HCT116 (cell line): ENCODE data around the gene TMOD1. TPM values are rescaled to one million over a fixed set of nuclear protein-coding genes. Genes with fewer than 3 reads are reported as not detected.

Source experiments
- ATAC-seq: fragments of 200-7000 bp; cut with Tn5 transposase; 2 replicates; pipeline ENCODE4 v1.9.1; 2020; ENCODE audit warnings: mild to moderate bottlenecking, moderate library complexity
- BruUV-seq: library from RNA; stranded (reverse); fragments of 400-500 nt; replicated peaks from 2 replicates; lab custom pipeline; 2021; lab: Mats Ljungman, UMichigan
- CTCF ChIA-PET: fragments of 300-600 bp; sonication (Branson Sonifier 250); formaldehyde crosslinking; loops from one replicate; lab custom pipeline; 2021; ENCODE audit warnings: antibody characterized with exemption; lab: Charles Lee
- POLR2A ChIA-PET: fragments of 300-600, 350-600 bp; sonication (Branson Sonifier 250); formaldehyde crosslinking; loops from one replicate; lab custom pipeline; 2021; ENCODE audit warnings: antibody characterized with exemption; lab: Charles Lee
- RAD21 ChIA-PET, 2 experiments: fragments of 300-600 bp; sonication (Branson Sonifier 250); formaldehyde crosslinking; loops; one replicate each; lab custom pipeline; 2023; ENCODE audit warnings: low total read pairs in 2 of 2; ENCODE audit not compliant: uncharacterized antibody in 2 of 2, unreplicated experiment in 2 of 2, low non-redundant PET in 1 of 2; lab: Charles Lee
- DNase-seq: peaks from one replicate; pipeline ENCODE4 v3.0.0-alpha.2; 2010; ENCODE audit warnings: low read depth, low spot score
- H2AFZ ChIP-seq: fragments of 200-600 bp; shearing (Covaris generic), sonication (generic); 2 replicates; pipeline ENCODE4 v1.6.1; 2017; ENCODE audit warnings: low read depth, mixed run types, mixed read lengths, antibody characterized with exemption, low read length; ENCODE audit not compliant: poor library complexity, severe bottlenecking
- H3K27ac ChIP-seq: 2 replicates; pipeline ENCODE4 v1.5.1; 2012; ENCODE audit warnings: low read depth, low read length
- H3K27me3 ChIP-seq: fragments of 200-600 bp; sonication (generic); 2 replicates; pipeline ENCODE4 v1.6.1; 2016; ENCODE audit warnings: mixed run types, low read length, mixed read lengths; ENCODE audit not compliant: insufficient read depth
- H3K36me3 ChIP-seq, 2 experiments: fragments of 200-500 bp in 1 of 2; fragments of 200-600 bp in 1 of 2; sonication (Bioruptor generic) in 1 of 2; sonication (generic) in 1 of 2; 2 replicates each; pipeline versions ENCODE4 v1.5.1 to v1.6.1; 2014 to 2016; ENCODE audit warnings: low read length in 2 of 2, inconsistent platforms in 1 of 2, mixed read lengths in 1 of 2, mixed run types in 1 of 2; ENCODE audit not compliant: insufficient read depth in 2 of 2, control insufficient read depth in 1 of 2
- H3K4me1 ChIP-seq, 2 experiments: fragments of 200-600 bp in 1 of 2; sonication (generic) in 1 of 2; 2 replicates each; pipeline versions ENCODE4 v1.5.1 to v1.6.1; 2012 to 2017; ENCODE audit warnings: low read length in 2 of 2, inconsistent platforms in 1 of 2, mild to moderate bottlenecking in 1 of 2, mixed read lengths in 1 of 2, mixed run types in 1 of 2, moderate library complexity in 1 of 2; ENCODE audit not compliant: insufficient read depth in 2 of 2, control insufficient read depth in 1 of 2
- H3K4me2 ChIP-seq: fragments of 200-600 bp; sonication (generic); 2 replicates; pipeline ENCODE4 v1.6.1; 2017; ENCODE audit warnings: mixed run types, low read length, mixed read lengths
- H3K4me3 ChIP-seq, 2 experiments: fragments of 200-600 bp in 1 of 2; sonication (generic) in 1 of 2; replicated peaks in 1 of 2; 2 replicates each; pipeline ENCODE4 v1.5.1; 2011 to 2016; ENCODE audit warnings: low read length in 2 of 2, control low read depth in 1 of 2, low read depth in 1 of 2, mild to moderate bottlenecking in 1 of 2, mixed read lengths in 1 of 2, mixed run types in 1 of 2
- H3K79me2 ChIP-seq: fragments of 200-600 bp; sonication (generic); 2 replicates; pipeline ENCODE4 v1.6.1; 2017; ENCODE audit warnings: mild to moderate bottlenecking, mixed run types, low read length, moderate library complexity, mixed read lengths; ENCODE audit not compliant: insufficient read depth
- H3K9ac ChIP-seq: fragments of 200-600 bp; sonication (generic); 2 replicates; pipeline ENCODE4 v1.6.1; 2016; ENCODE audit warnings: low read length, mixed read lengths
- H3K9me2 ChIP-seq: fragments of 200-600 bp; sonication (generic), shearing (Covaris generic); 2 replicates; pipeline ENCODE4 v1.6.1; 2017; ENCODE audit warnings: mixed run types, mild to moderate bottlenecking, moderate library complexity; ENCODE audit not compliant: insufficient read depth
- H3K9me3 ChIP-seq, 2 experiments: fragments of 200-500 bp in 1 of 2; fragments of 200-600 bp in 1 of 2; sonication (Bioruptor generic) in 1 of 2; sonication (generic) in 1 of 2; 2 replicates each; pipeline ENCODE4 v1.6.1; 2014 to 2017; ENCODE audit warnings: low read length in 2 of 2, mixed read lengths in 2 of 2, inconsistent platforms in 1 of 2, low read depth in 1 of 2, mild to moderate bottlenecking in 1 of 2, mixed run types in 1 of 2, moderate library complexity in 1 of 2; ENCODE audit not compliant: control insufficient read depth in 1 of 2, insufficient read depth in 1 of 2
- H4K20me1 ChIP-seq: fragments of 200-600 bp; sonication (generic), shearing (Covaris generic); 2 replicates; pipeline ENCODE4 v1.6.1; 2017; ENCODE audit warnings: mixed run types, mild to moderate bottlenecking, moderate library complexity; ENCODE audit not compliant: insufficient read depth
- ATF3 ChIP-seq: IDR thresholded peaks from 2 replicates; pipeline ENCODE4 v1.6.1; 2012
- CBX3 ChIP-seq: IDR thresholded peaks from 2 replicates; pipeline ENCODE4 v1.6.1; 2012; ENCODE audit warnings: low read depth
- CEBPB ChIP-seq: IDR thresholded peaks from 2 replicates; pipeline ENCODE4 v1.6.1; 2012; ENCODE audit warnings: low read depth
- EGR1 ChIP-seq: IDR thresholded peaks from 2 replicates; pipeline ENCODE4 v1.6.1; 2012; ENCODE audit warnings: low read depth
- ELF1 ChIP-seq: IDR thresholded peaks from 2 replicates; pipeline ENCODE4 v1.6.1; 2012; ENCODE audit warnings: low read depth, borderline replicate concordance
- EZH2 ChIP-seq: fragments of 200-600 bp; sonication (generic); IDR thresholded peaks from 2 replicates; pipeline ENCODE4 v1.6.1; 2017; ENCODE audit warnings: antibody characterized with exemption, mixed run types
- EZH2phosphoT487 ChIP-seq: fragments of 200-600 bp; IDR thresholded peaks from 2 replicates; pipeline ENCODE4 v1.6.1; 2018; ENCODE audit warnings: antibody characterized with exemption, borderline replicate concordance
- FOSL1 ChIP-seq: IDR thresholded peaks from 2 replicates; pipeline ENCODE4 v1.6.1; 2012; ENCODE audit warnings: low read depth
- JUND ChIP-seq: IDR thresholded peaks from 2 replicates; pipeline ENCODE4 v1.6.1; 2012
- RAD21 ChIP-seq: IDR thresholded peaks from 2 replicates; pipeline ENCODE4 v1.6.1; 2012; ENCODE audit warnings: low read depth, mild to moderate bottlenecking
- SIN3A ChIP-seq: IDR thresholded peaks from 2 replicates; pipeline ENCODE4 v1.6.1; 2012; ENCODE audit warnings: low read depth
- SP1 ChIP-seq: IDR thresholded peaks from 2 replicates; pipeline ENCODE4 v1.6.1; 2012; ENCODE audit warnings: low read depth
- TCF7L2 ChIP-seq: IDR thresholded peaks from 2 replicates; pipeline ENCODE4 v1.7.0; 2011; ENCODE audit warnings: borderline replicate concordance, inconsistent platforms; ENCODE audit not compliant: insufficient read depth, insufficient read length; ENCODE audit errors: extremely low read depth
- ZFX ChIP-seq: fragments of 450-650 bp; IDR thresholded peaks from 2 replicates; pipeline ENCODE4 v1.6.1; 2017
- ZNF274 ChIP-seq: fragments of 200-500 bp; sonication (Bioruptor generic); IDR thresholded peaks from 2 replicates; pipeline ENCODE4 v1.6.1; 2014; ENCODE audit warnings: mild to moderate bottlenecking, low read depth, low read length, inconsistent platforms
- intact Hi-C: fragments of 100-400 bp; cut with micrococcal nuclease; formaldehyde crosslinking; loops from 2 replicates; pipeline ENCODE4 v1.10.0; 2022
- total RNA-seq: library from RNA; stranded (reverse); gene quantifications from one replicate; pipeline ENCODE4 v1.2.1, GENCODE V29; 2021; ENCODE audit not compliant: unreplicated experiment
- TF ChIP-seq, protein P1 (sequence below): IDR thresholded peaks from 2 replicates; pipeline ENCODE4 v1.6.1; 2012; ENCODE audit warnings: low read depth

Gene TMOD1
- total RNA-seq, 1 experiment from 2014 or later: 4.4 TPM

DNA sequence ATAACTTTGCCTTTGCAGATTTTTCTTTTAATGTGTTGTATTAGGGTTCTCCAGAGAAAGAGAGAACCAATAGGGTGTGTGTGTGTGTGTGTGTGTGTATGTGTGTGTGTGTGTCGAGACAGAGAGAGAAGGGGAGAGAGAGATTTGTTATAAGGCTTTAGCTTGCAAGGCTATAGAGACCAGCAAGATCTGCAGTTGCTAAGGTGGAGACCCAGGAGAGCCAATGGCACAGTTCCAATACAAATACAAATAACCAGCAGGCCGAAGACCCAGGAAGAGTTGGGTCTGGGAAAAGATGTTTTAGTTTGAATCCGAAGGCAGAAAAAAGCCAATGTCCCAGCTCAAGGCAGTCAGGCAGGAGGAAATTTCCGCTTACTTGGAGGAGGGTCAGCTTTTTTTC lies 23.0 kb downstream of the TMOD1 start:
- no TSS peak for BruUV-seq

GRCh38 chr9:97525451-97525850 lies 24.0 kb downstream of the TMOD1 start:
- POLR2A ChIA-PET: no interaction called here
- peaks cover 3 to 6% of the 10 kb centered on the region in 2 experiments; a peak in 2 of 4 replicates for H3K4me1 ChIP-seq
- no peak overlapping the region for H3K27ac ChIP-seq
- no peaks in the 10 kb centered on the region for H3K9me3 ChIP-seq
- RAD21 ChIA-PET: no interaction called here
- no peaks in the 10 kb centered on the region for H3K9me2 ChIP-seq
- CTCF ChIA-PET: no interaction called here
- BruUV-seq: no TSS peak
- DNase-seq (no peak), ATAC-seq (no peak)
- intact Hi-C loops: no loop called here
- no peak overlapping the region for H3K4me3 ChIP-seq
- H2AFZ ChIP-seq: no peak overlapping the region
- no peaks in the 10 kb centered on the region for H3K27me3 ChIP-seq
- no peak overlapping the region for H3K4me2 ChIP-seq
- no peaks in the 10 kb centered on the region for H3K36me3 ChIP-seq
- no peak overlapping the region for H3K9ac ChIP-seq
- no peaks in the 10 kb centered on the region for H3K79me2 ChIP-seq
- H4K20me1 ChIP-seq: no peaks in the 10 kb centered on the region; the same call in 1 of the 2 replicates
- TF ChIP-seq EZH2 (no peak), TCF7L2 (no peak), EGR1 (no peak), ATF3 (no peak), CEBPB (no peak), RAD21 (no peak), FOSL1 (no peak), ZNF274 (no peak), ZFX (no peak), SP1 (no peak), EZH2phosphoT487 (no peak), SIN3A (no peak), CBX3 (no peak), JUND (no peak)
- TF ChIP-seq, protein P1, sequence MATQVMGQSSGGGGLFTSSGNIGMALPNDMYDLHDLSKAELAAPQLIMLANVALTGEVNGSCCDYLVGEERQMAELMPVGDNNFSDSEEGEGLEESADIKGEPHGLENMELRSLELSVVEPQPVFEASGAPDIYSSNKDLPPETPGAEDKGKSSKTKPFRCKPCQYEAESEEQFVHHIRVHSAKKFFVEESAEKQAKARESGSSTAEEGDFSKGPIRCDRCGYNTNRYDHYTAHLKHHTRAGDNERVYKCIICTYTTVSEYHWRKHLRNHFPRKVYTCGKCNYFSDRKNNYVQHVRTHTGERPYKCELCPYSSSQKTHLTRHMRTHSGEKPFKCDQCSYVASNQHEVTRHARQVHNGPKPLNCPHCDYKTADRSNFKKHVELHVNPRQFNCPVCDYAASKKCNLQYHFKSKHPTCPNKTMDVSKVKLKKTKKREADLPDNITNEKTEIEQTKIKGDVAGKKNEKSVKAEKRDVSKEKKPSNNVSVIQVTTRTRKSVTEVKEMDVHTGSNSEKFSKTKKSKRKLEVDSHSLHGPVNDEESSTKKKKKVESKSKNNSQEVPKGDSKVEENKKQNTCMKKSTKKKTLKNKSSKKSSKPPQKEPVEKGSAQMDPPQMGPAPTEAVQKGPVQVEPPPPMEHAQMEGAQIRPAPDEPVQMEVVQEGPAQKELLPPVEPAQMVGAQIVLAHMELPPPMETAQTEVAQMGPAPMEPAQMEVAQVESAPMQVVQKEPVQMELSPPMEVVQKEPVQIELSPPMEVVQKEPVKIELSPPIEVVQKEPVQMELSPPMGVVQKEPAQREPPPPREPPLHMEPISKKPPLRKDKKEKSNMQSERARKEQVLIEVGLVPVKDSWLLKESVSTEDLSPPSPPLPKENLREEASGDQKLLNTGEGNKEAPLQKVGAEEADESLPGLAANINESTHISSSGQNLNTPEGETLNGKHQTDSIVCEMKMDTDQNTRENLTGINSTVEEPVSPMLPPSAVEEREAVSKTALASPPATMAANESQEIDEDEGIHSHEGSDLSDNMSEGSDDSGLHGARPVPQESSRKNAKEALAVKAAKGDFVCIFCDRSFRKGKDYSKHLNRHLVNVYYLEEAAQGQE: no peak

More for the DNA sequence above, 23.0 kb downstream of the TMOD1 start:
- intact Hi-C loops: no loop called here
- H3K9ac ChIP-seq: no peak overlapping the region
- H3K4me2 ChIP-seq: no peak overlapping the region
- no peak overlapping the region for H2AFZ ChIP-seq
- H3K27ac ChIP-seq: no peak overlapping the region
- no peaks in the 10 kb centered on the region for H3K27me3 ChIP-seq
- ChIA-PET RAD21 (no interaction called here), POLR2A (no interaction called here), CTCF (no interaction called here)
- no peak for TF ChIP-seq ELF1
- no peak for TF ChIP-seq ATF3
- H3K9me2 ChIP-seq: no peaks in the 10 kb centered on the region
- no peaks in the 10 kb centered on the region for H3K9me3 ChIP-seq
- H3K79me2 ChIP-seq: no peaks in the 10 kb centered on the region
- H3K4me3 ChIP-seq: no peak overlapping the region
- DNase-seq (no peak), ATAC-seq (no peak)
- H3K4me1 ChIP-seq: peaks cover under 1 to 3% of the 10 kb centered on the region in 2 experiments; a peak in 2 of 4 replicates
- no peaks in the 10 kb centered on the region for H3K36me3 ChIP-seq
- H4K20me1 ChIP-seq: no peaks in the 10 kb centered on the region; the same call in 1 of the 2 replicates
